GM20000 (cell line): Measurements from ENCODE around the gene FAM32A.

Source experiments
- DNase-seq: peaks from one replicate; pipeline ENCODE4 v3.0.0; 2012; ENCODE audit warnings: low spot score
- CTCF ChIP-seq: IDR thresholded peaks from 2 replicates; pipeline ENCODE4 v1.5.1; 2012; ENCODE audit warnings: mild to moderate bottlenecking, control low read depth; ENCODE audit errors: extremely low read depth, missing control alignments

FAM32A gene

GRCh38 chr19:16226878-16227836 is 41.9 kb downstream of the FAM32A start:
- DNase-seq, result no peak
- no peak for TF ChIP-seq CTCF

- no peak for TF ChIP-seq CTCF
- no peak for DNase-seq
These were observed 42.8 kb downstream of the FAM32A start for GRCh38 chr19:16227837-16228636.

- no peak for TF ChIP-seq CTCF
These were observed 43.6 kb downstream of the FAM32A start for GRCh38 chr19:16228637-16229321.

GRCh38 chr19:16229322-16229641 is 44.1 kb downstream of the FAM32A start:
- DNase-seq, result no peak
- TF ChIP-seq CTCF, result no peak

More at GRCh38 chr19:16228637-16229321, 43.6 kb downstream of the FAM32A start:
- no peak for DNase-seq

- TF ChIP-seq CTCF, result no peak
- DNase-seq, result no peak
These were observed 46.9 kb downstream of the FAM32A start for GRCh38 chr19:16232127-16232526.

GRCh38 chr19:16232568-16232967 is 47.4 kb downstream of the FAM32A start:
- no peak for DNase-seq
- no peak for TF ChIP-seq CTCF
